MM.1S (cell line): ENCODE data around the gene SLC27A6.

ENCODE experiments used
- DNase-seq: peaks from one replicate; pipeline ENCODE4 v3.0.0-alpha.2; 2015
- H2AFZ ChIP-seq: fragments of 300-600 bp; sonication (generic); 2 replicates; pipeline ENCODE4 v1.6.0; 2016; ENCODE audit warnings: antibody characterized with exemption, low read length
- H3F3A ChIP-seq: fragments of 300-600 bp; sonication (generic); 2 replicates; pipeline ENCODE4 v1.6.1; 2016; ENCODE audit warnings: mild to moderate bottlenecking, antibody characterized with exemption, low read length, moderate library complexity, mixed read lengths; ENCODE audit not compliant: insufficient read depth
- H3K27ac ChIP-seq: fragments of 300-600 bp; sonication (generic); 2 replicates; pipeline ENCODE4 v1.5.1; 2016; ENCODE audit warnings: mild to moderate bottlenecking, low read length
- H3K27me3 ChIP-seq: fragments of 300-600 bp; sonication (generic); replicated peaks from 2 replicates; pipeline ENCODE4 v1.6.0; 2016; ENCODE audit warnings: low read length; ENCODE audit not compliant: insufficient read depth
- H3K36me3 ChIP-seq: fragments of 300-600 bp; sonication (generic); replicated peaks from 2 replicates; pipeline ENCODE4 v1.6.1; 2016; ENCODE audit warnings: mild to moderate bottlenecking, low read length, mixed read lengths; ENCODE audit not compliant: insufficient read depth
- H3K4me1 ChIP-seq: fragments of 300-600 bp; sonication (generic); 2 replicates; pipeline ENCODE4 v1.6.1; 2016; ENCODE audit warnings: low read length, mixed read lengths
- H3K4me2 ChIP-seq: fragments of 300-600 bp; sonication (generic); 2 replicates; pipeline ENCODE4 v1.6.0; 2016; ENCODE audit warnings: low read depth, low read length
- H3K4me3 ChIP-seq: fragments of 300-600 bp; sonication (generic); 2 replicates; pipeline ENCODE4 v1.5.1; 2016; ENCODE audit warnings: low read length, mixed read lengths
- H3K79me2 ChIP-seq: fragments of 300-600 bp; sonication (generic); 2 replicates; pipeline ENCODE4 v1.6.1; 2016; ENCODE audit warnings: mixed run types, low read length, mixed read lengths
- H3K9ac ChIP-seq: fragments of 300-600 bp; sonication (generic); 2 replicates; pipeline ENCODE4 v1.6.1; 2016; ENCODE audit warnings: low read length, mixed read lengths
- H3K9me2 ChIP-seq: fragments of 300-600 bp; sonication (generic); replicated peaks from 2 replicates; pipeline ENCODE4 v1.6.1; 2016; ENCODE audit warnings: mild to moderate bottlenecking, low read length, mixed read lengths; ENCODE audit not compliant: insufficient read depth
- H3K9me3 ChIP-seq: fragments of 300-600 bp; sonication (generic); replicated peaks from 2 replicates; pipeline ENCODE4 v1.6.1; 2016; ENCODE audit warnings: mild to moderate bottlenecking, low read length, mixed read lengths; ENCODE audit not compliant: insufficient read depth
- H4K20me1 ChIP-seq: fragments of 300-600 bp; sonication (generic); 2 replicates; pipeline ENCODE4 v1.6.1; 2016; ENCODE audit warnings: mild to moderate bottlenecking, low read length, moderate library complexity, mixed read lengths; ENCODE audit not compliant: insufficient read depth
- EZH2 ChIP-seq: fragments of 300-600 bp; sonication (generic); optimal IDR thresholded peaks from 2 replicates; pipeline ENCODE3; 2017; ENCODE audit warnings: low read depth, mild to moderate bottlenecking, antibody characterized with exemption, low read length, mixed read lengths
- EZH2phosphoT487 ChIP-seq: fragments of 300-600 bp; sonication (generic); IDR thresholded peaks from 2 replicates; pipeline ENCODE4 v1.6.1; 2018; ENCODE audit warnings: antibody characterized with exemption, low read length
- TF ChIP-seq, protein P1 (sequence below): fragments of 300-600 bp; sonication (generic); IDR thresholded peaks from 2 replicates; pipeline ENCODE4 v1.5.1; 2016; ENCODE audit warnings: antibody characterized with exemption, low read length, mixed read lengths

The SLC27A6 gene

GRCh38 chr5:129021744-129022143, 56.5 kb downstream of the SLC27A6 start:
- TF ChIP-seq EZH2phosphoT487, result no peak
- TF ChIP-seq EZH2, result no peak
- TF ChIP-seq, protein P1, sequence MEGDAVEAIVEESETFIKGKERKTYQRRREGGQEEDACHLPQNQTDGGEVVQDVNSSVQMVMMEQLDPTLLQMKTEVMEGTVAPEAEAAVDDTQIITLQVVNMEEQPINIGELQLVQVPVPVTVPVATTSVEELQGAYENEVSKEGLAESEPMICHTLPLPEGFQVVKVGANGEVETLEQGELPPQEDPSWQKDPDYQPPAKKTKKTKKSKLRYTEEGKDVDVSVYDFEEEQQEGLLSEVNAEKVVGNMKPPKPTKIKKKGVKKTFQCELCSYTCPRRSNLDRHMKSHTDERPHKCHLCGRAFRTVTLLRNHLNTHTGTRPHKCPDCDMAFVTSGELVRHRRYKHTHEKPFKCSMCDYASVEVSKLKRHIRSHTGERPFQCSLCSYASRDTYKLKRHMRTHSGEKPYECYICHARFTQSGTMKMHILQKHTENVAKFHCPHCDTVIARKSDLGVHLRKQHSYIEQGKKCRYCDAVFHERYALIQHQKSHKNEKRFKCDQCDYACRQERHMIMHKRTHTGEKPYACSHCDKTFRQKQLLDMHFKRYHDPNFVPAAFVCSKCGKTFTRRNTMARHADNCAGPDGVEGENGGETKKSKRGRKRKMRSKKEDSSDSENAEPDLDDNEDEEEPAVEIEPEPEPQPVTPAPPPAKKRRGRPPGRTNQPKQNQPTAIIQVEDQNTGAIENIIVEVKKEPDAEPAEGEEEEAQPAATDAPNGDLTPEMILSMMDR, result no peak
- Histone ChIP-seq H3K36me3 (no peaks in the 10 kb centered on the region), H3K4me1 (no peaks in the 10 kb centered on the region), H2AFZ (no peak overlapping the region), H3F3A (no peaks in the 10 kb centered on the region), H3K9ac (no peak overlapping the region), H3K9me2 (no peaks in the 10 kb centered on the region), H3K4me2 (no peak overlapping the region), H3K9me3 (no peaks in the 10 kb centered on the region), H3K27ac (no peak overlapping the region), H4K20me1 (no peaks in the 10 kb centered on the region), H3K27me3 (no peaks in the 10 kb centered on the region), H3K4me3 (no peak overlapping the region), H3K79me2 (no peaks in the 10 kb centered on the region)
- DNase-seq, result no peak

DNA sequence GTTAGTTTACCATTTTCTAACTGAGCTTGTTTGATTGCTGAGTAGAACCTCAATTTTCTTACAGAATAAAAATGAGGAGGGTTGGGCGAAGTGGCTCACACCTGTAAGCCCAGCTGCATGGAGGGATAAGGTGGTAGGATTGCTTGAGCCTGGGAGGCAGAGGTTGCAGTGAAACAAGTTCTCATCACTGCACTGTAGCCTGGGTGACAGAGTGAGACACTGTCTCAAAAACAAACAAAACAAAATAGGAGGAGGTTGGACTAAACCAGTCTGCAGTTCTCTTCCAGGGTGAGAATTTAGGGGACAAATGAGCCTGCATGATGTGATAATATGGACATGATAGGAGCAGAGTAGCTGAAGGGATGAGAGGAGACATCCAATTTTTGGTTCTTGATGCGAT, 57.3 kb downstream of the SLC27A6 start:
- Histone ChIP-seq H3K79me2 (no peaks in the 10 kb centered on the region), H3K4me1 (no peaks in the 10 kb centered on the region), H3K36me3 (no peaks in the 10 kb centered on the region), H3K4me2 (no peak overlapping the region), H3K4me3 (no peak overlapping the region), H3K27me3 (no peaks in the 10 kb centered on the region), H3K9me2 (no peaks in the 10 kb centered on the region), H3K9me3 (no peaks in the 10 kb centered on the region), H2AFZ (no peak overlapping the region), H3K9ac (no peak overlapping the region), H4K20me1 (no peaks in the 10 kb centered on the region), H3K27ac (no peak overlapping the region), H3F3A (no peaks in the 10 kb centered on the region)
- TF ChIP-seq, protein P1, result no peak
- TF ChIP-seq EZH2phosphoT487, result no peak
- TF ChIP-seq EZH2, result no peak
- DNase-seq, result no peak

- no peak overlapping the region for H3K4me2 ChIP-seq
These were observed 62.0 kb downstream of the SLC27A6 start for GRCh38 chr5:129027260-129027659.

More at GRCh38 chr5:129027260-129027659, 62.0 kb downstream of the SLC27A6 start:
- Histone ChIP-seq H3K4me1 (no peaks in the 10 kb centered on the region), H3K27ac (no peak overlapping the region), H3K4me3 (no peak overlapping the region), H3K79me2 (no peaks in the 10 kb centered on the region), H4K20me1 (no peaks in the 10 kb centered on the region), H3F3A (no peaks in the 10 kb centered on the region), H3K27me3 (no peaks in the 10 kb centered on the region), H3K9ac (no peak overlapping the region), H3K9me3 (no peaks in the 10 kb centered on the region), H3K36me3 (no peaks in the 10 kb centered on the region), H3K9me2 (no peaks in the 10 kb centered on the region), H2AFZ (no peak overlapping the region)
- TF ChIP-seq, protein P1, result no peak
- TF ChIP-seq EZH2phosphoT487 (no peak), EZH2 (no peak)
- no peak for DNase-seq
